NCI-H2171 treated with DMSO at 0.1 percent for 48 hours (cell line): ENCODE results near the gene HPCAL1.

ENCODE experiments used
- DNase-seq: peaks from one replicate; lab custom pipeline; 2025; lab: John Stamatoyannopoulos, UW

HPCAL1 gene

DNA sequence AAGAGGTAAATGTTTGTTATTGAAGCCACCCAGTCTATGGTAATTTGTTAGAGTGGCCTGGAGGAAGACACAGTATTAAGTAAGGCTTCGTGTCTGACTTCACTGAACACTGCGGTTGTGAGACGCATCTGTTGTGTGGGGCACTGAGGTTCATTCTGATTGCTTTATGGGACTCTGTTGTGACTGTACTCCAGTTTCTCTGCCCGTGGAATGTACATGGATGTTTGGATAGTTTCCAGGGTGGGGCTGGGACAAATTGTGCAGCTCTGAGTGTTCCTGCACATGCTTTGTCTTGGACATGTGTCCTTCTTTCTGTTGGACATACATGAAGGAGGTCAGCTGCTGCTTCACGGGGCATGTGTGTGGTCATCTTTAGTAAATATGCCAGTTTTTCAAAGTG, 86.9 kb downstream of the HPCAL1 start:
- no peak for DNase-seq

DNA sequence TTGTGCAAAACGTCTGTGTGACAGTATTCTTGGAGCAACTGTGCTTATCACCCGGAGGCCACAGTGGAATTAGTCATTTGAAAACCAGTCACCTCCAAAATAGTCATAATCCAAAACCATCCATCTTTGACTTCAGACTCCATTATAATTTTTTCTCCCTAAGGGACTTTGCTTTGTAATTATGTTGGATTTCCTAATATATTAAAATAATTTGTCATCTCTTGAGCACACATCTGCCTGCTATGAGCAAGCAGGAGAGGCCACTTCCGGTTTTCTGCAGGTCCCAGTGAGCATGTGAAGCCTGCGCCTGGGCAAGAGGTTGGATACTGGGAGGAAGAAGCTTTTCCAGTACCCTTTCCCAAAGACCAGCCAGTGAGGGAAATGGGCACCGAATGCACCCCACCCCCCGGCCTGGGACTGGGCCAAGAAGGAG, 87.7 kb downstream of the HPCAL1 start:
- no peak for DNase-seq

- no peak for DNase-seq
Observed at GRCh38 chr2:10392100-10392499, 89.4 kb downstream of the HPCAL1 start.

DNA sequence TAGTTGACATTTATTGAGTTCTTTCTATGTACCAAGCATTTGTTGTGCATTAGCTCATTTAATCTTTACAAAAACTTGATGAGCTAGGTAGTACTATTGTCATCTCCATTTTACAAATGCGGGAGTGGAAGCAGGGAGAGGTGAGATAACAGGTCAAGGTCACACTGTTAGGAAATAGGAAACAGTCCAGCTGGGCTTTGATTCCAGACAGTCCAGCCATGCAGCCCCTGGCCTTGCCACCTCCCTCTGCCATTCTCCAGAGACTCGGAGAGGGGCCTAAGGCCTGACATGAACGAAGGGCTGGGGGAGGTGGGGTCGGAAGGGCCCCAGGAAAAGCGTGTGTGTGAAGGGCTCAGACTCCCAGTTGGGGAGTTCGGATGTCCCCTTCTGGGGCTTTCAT, 89.8 kb downstream of the HPCAL1 start:
- DNase-seq, result no peak

- DNase-seq, result no peak
Observed at GRCh38 chr2:10392951-10393639, 90.4 kb downstream of the HPCAL1 start.

GRCh38 chr2:10393640-10393982, 90.9 kb downstream of the HPCAL1 start:
- no peak for DNase-seq

DNA sequence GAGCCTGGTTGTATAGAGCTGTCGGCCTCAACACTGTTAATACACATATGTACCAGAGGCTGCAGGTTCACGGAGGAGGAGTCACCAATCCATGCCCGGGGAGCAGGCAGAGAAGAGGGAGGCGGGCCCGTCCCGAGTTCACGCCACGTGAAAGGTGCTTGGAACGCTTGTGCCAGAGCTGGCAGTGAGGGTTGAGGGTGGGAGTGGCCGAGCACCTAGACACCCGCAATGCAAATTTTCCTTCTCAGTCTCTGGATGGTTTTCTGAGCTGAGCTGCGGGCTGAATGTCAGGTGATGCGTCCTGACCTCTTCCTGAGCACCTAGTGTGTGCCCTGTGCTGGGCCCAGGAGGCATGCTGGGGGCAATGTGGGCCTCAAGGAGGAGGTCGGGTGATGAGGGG, 93.2 kb downstream of the HPCAL1 start:
- DNase-seq, result no peak

- DNase-seq, result no peak
Observed at GRCh38 chr2:10396464-10396863, 93.8 kb downstream of the HPCAL1 start.

GRCh38 chr2:10397297-10397875, 94.7 kb downstream of the HPCAL1 start:
- no peak for DNase-seq

DNA sequence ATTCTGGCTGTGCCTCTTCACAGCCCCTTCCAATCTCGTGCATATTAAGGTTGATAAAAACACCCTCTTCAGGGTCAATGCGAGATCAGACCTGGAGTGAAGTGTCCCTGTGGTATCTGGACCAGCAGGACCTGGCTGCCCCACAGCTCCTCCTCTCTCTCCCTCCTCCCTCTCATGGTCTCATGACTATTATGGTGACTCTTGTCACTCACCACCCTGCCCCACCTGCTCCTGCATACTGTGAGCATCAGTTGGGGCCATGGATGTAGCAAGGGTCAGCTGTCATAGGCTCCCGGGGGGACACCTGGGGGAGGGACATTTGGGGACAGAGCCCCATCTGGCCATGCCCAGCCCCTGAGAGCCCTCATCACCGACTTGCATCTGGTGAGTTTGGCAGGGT, 95.2 kb downstream of the HPCAL1 start:
- no peak for DNase-seq

- DNase-seq, result no peak
Observed at GRCh38 chr2:10398496-10398895, 95.8 kb downstream of the HPCAL1 start.

- DNase-seq, result no peak
Observed at GRCh38 chr2:10399358-10399757, 96.7 kb downstream of the HPCAL1 start.

DNA sequence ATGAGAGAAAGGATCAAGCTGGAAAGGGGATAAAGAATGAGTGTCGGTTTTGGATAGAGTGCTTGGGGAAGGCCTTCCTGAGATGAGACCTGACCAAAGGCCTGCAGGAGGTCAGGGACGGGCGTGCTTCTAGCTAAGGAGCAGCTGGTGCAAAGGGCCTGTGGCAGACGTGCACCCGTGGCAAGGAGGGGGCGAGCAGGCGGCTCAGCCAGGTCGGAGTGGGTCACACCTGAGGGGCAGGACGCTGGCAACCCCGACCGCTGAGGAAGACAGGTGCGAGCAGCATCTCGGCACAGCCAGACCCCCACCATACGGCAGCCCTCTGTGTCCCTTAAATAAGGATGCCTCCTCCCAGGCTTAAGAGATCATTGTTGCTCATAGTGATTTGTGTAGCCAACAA, 97.3 kb downstream of the HPCAL1 start:
- DNase-seq, result no peak

GRCh38 chr2:10400568-10400977, 97.9 kb downstream of the HPCAL1 start:
- no peak for DNase-seq

- no peak for DNase-seq
Observed at GRCh38 chr2:10400978-10401951, 98.6 kb downstream of the HPCAL1 start.

DNA sequence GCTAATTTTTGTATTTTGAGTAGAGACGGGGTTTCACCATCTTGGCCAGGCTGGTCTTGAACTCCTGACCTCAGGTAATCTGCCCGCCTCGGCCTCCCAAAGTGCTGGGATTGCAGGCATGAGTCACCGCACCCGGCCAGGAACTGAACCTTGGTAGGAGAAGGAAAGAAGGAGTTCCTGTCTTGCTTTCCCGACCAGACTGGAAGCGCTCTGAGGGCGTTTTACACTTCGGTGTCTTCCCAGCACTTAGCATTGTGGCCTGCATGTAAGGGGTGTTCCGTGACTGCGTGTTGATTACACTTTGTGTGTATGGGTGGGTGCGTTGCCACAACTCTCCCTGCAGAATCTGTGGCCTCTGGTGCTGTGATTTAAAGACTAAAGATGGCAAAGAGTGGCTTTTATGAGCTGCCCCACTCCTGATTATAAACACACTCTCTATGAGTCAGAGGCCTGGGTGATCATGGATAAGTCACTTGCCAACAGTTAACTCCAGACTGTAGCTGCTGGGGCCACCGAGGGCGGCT, 99.4 kb downstream of the HPCAL1 start:
- no peak for DNase-seq

GRCh38 chr2:10402653-10403215, 100.0 kb downstream of the HPCAL1 start:
- no peak for DNase-seq

GRCh38 chr2:10404324-10405143, 101.8 kb downstream of the HPCAL1 start:
- no peak for DNase-seq

DNA sequence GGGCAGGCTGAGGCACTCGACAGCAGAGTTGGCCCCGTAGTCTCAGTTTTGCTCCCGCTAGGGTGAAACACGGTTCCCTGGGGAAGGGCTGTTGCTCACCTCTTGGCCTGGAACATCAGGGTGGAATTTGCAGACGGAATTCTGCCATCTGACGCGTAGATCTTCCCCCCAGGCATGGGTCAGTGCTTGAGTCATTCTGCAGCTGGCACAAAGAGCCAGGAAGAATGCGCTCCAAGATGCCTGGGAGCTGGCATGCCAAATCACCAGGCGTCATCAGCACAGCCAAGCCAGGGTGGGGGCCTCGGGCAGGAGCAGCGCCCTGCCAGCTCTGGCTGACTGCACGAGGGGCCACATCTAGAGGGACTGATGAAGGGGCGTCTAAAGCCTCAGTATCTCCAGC, 102.7 kb downstream of the HPCAL1 start:
- DNase-seq, result peak; percentile 20

- no peak for DNase-seq
Observed at GRCh38 chr2:10406016-10406415, 103.3 kb downstream of the HPCAL1 start.

DNA sequence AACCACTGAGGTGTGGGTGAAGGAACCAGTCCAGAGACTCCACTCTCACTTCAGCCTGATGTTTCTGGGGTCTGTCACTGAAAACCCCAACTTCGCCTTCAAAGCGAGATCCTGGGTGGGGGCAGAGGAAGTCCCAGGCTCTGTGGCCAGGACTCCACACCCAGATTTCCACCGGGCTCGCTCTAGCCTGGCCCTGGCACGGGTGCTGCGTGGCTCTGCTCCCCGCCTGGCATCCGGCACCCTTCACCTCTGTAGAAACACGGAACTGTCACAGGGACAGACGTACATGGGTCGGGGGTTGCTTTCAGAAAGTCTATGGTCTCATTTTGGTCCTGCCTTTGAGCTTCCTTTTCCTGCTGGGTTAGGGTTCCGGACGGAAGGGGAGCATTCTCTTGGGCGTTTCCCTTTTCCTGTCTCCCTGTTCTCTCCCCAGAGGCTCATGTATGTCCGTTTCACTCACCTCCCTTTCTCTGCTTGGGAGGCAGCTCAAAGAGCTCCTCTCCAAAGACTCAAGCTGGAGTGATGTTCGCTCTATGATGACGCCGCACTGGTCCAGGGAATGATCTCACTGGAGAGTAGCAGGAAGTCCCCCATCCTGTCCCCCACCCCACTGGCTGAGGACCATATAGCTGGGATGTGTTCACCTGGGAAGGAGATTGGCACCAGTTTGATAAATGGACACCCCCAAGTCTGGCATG, 103.9 kb downstream of the HPCAL1 start:
- no peak for DNase-seq
